Activated CD4-positive, alpha-beta T cell treated with anti-CD3 and anti-CD28 coated beads, Interleukin-2, amount 10 ng/mL, durations not matched to agents 7 days and 5 days (primary cell): ENCODE results near the gene ADAM12. TPM values are rescaled to one million over a fixed set of nuclear protein-coding genes. Genes with fewer than 3 reads are reported as not detected.
"Not testable (repeated sequence)": the region's sequence is repeated elsewhere in the genome, so short reads cannot be mapped to it uniquely, and the experiment has no call there.

Experiments used
- CTCF ChIA-PET: fragments of 350-600 bp; sonication (Branson Sonifier 250); formaldehyde crosslinking; loops from one replicate; lab custom pipeline; 2021; ENCODE audit warnings: antibody characterized with exemption; lab: Charles Lee
- POLR2A ChIA-PET: fragments of 350-600 bp; sonication (Branson Sonifier 250); formaldehyde crosslinking; loops from one replicate; lab custom pipeline; 2021; ENCODE audit warnings: antibody characterized with exemption; lab: Charles Lee
- DNase-seq: peaks from one replicate; pipeline ENCODE4 v3.0.0-alpha.2; 2020
- H3K27ac Mint-ChIP-seq: one replicate; pipeline ENCODE4 v1.8.0; 2021; ENCODE audit warnings: mild to moderate bottlenecking, moderate library complexity, mixed read lengths
- H3K27me3 Mint-ChIP-seq: one replicate; pipeline ENCODE4 v1.8.0; 2021; ENCODE audit warnings: mixed read lengths
- H3K36me3 Mint-ChIP-seq: one replicate; pipeline ENCODE4 v1.8.0; 2021; ENCODE audit warnings: low read depth, mixed read lengths
- H3K4me1 Mint-ChIP-seq: one replicate; pipeline ENCODE4 v1.8.0; 2021; ENCODE audit warnings: mixed read lengths
- H3K4me3 Mint-ChIP-seq: one replicate; pipeline ENCODE4 v1.8.0; 2021; ENCODE audit warnings: mild to moderate bottlenecking, moderate library complexity, mixed read lengths
- H3K9me3 Mint-ChIP-seq: one replicate; pipeline ENCODE4 v1.8.0; 2021; ENCODE audit warnings: mixed read lengths
- total RNA-seq, 2 experiments: library from RNA; stranded (reverse); gene quantifications; one replicate each; pipeline ENCODE4 v1.2.3, GENCODE V29; 2021

ADAM12 gene
- total RNA-seq, 2 experiments from 2014 or later, result 0.45 to 0.65 TPM

- Mint-ChIP-seq H3K4me1 (no peaks in the 10 kb centered on the region), H3K27me3 (no peaks in the 10 kb centered on the region), H3K4me3 (no peak overlapping the region), H3K27ac (no peak overlapping the region), H3K9me3 (peaks cover 6% of the 10 kb centered on the region), H3K36me3 (peaks cover 3% of the 10 kb centered on the region)
- CTCF ChIA-PET, result no interaction called here
- POLR2A ChIA-PET, result no interaction called here
- no peak for DNase-seq
Observed at GRCh38 chr10:126252884-126253610, 135.2 kb downstream of the ADAM12 start.

GRCh38 chr10:126251778-126252407 lies 136.4 kb downstream of the ADAM12 start:
- Mint-ChIP-seq H3K9me3 (peaks cover 6% of the 10 kb centered on the region), H3K27ac (no peak overlapping the region), H3K4me1 (no peaks in the 10 kb centered on the region), H3K27me3 (no peaks in the 10 kb centered on the region), H3K4me3 (no peak overlapping the region), H3K36me3 (peaks cover 3% of the 10 kb centered on the region)
- ChIA-PET CTCF (no interaction called here), POLR2A (no interaction called here)
- DNase-seq, result no peak

- H3K36me3 Mint-ChIP-seq, result peaks cover 3% of the 10 kb centered on the region
- H3K4me1 Mint-ChIP-seq, result no peaks in the 10 kb centered on the region
- no peak overlapping the region for H3K4me3 Mint-ChIP-seq
- ChIA-PET CTCF (no interaction called here), POLR2A (no interaction called here)
- no peak overlapping the region for H3K27ac Mint-ChIP-seq
- H3K9me3 Mint-ChIP-seq, result peaks cover 6% of the 10 kb centered on the region
- no peak for DNase-seq
- no peaks in the 10 kb centered on the region for H3K27me3 Mint-ChIP-seq
Observed at GRCh38 chr10:126250527-126251310, 137.6 kb downstream of the ADAM12 start.

GRCh38 chr10:126250045-126250444 lies 138.2 kb downstream of the ADAM12 start:
- ChIA-PET POLR2A (no interaction called here), CTCF (no interaction called here)
- H3K9me3 Mint-ChIP-seq, result peaks cover 6% of the 10 kb centered on the region
- H3K4me3 Mint-ChIP-seq, result no peak overlapping the region
- no peak overlapping the region for H3K27ac Mint-ChIP-seq
- no peaks in the 10 kb centered on the region for H3K27me3 Mint-ChIP-seq
- DNase-seq, result no peak
- H3K4me1 Mint-ChIP-seq, result no peaks in the 10 kb centered on the region
- peaks cover 3% of the 10 kb centered on the region for H3K36me3 Mint-ChIP-seq

- no peak for DNase-seq
- ChIA-PET POLR2A (no interaction called here), CTCF (interaction anchor here (1.1 kb wide), 1 partner anchor 11 kb away, joined by 3 read pairs; no protein-coding TSS in a partner anchor)
- H3K27ac Mint-ChIP-seq, result no peak overlapping the region
- H3K4me1 Mint-ChIP-seq, result no peaks in the 10 kb centered on the region
- peaks cover 3% of the 10 kb centered on the region for H3K36me3 Mint-ChIP-seq
- peaks cover 6% of the 10 kb centered on the region for H3K9me3 Mint-ChIP-seq
- H3K27me3 Mint-ChIP-seq, result no peaks in the 10 kb centered on the region
- no peak overlapping the region for H3K4me3 Mint-ChIP-seq
Observed at GRCh38 chr10:126247446-126247975, 140.8 kb downstream of the ADAM12 start.

- H3K4me3 Mint-ChIP-seq, H3K27ac Mint-ChIP-seq, H3K4me1 Mint-ChIP-seq, CTCF ChIA-PET, DNase-seq, H3K9me3 Mint-ChIP-seq, H3K27me3 Mint-ChIP-seq, POLR2A ChIA-PET, H3K36me3 Mint-ChIP-seq: not testable (repeated sequence)
Observed at GRCh38 chr10:126246396-126246795, 141.9 kb downstream of the ADAM12 start.

GRCh38 chr10:126245501-126245900 lies 142.8 kb downstream of the ADAM12 start:
- DNase-seq, result no peak
- H3K36me3 Mint-ChIP-seq, result no peaks in the 10 kb centered on the region
- ChIA-PET CTCF (no interaction called here), POLR2A (no interaction called here)
- no peaks in the 10 kb centered on the region for H3K4me1 Mint-ChIP-seq
- H3K4me3 Mint-ChIP-seq, result no peak overlapping the region
- no peaks in the 10 kb centered on the region for H3K27me3 Mint-ChIP-seq
- no peaks in the 10 kb centered on the region for H3K9me3 Mint-ChIP-seq
- no peak overlapping the region for H3K27ac Mint-ChIP-seq

GRCh38 chr10:126243971-126244370 lies 144.3 kb downstream of the ADAM12 start:
- no peaks in the 10 kb centered on the region for H3K9me3 Mint-ChIP-seq
- no peak overlapping the region for H3K27ac Mint-ChIP-seq
- H3K27me3 Mint-ChIP-seq, result no peaks in the 10 kb centered on the region
- H3K4me3 Mint-ChIP-seq, result no peak overlapping the region
- no peak for DNase-seq
- ChIA-PET POLR2A (no interaction called here), CTCF (no interaction called here)
- H3K36me3 Mint-ChIP-seq, result no peaks in the 10 kb centered on the region
- no peaks in the 10 kb centered on the region for H3K4me1 Mint-ChIP-seq

- Mint-ChIP-seq H3K4me1 (no peaks in the 10 kb centered on the region), H3K27ac (no peak overlapping the region), H3K9me3 (no peaks in the 10 kb centered on the region), H3K27me3 (no peaks in the 10 kb centered on the region), H3K4me3 (no peak overlapping the region), H3K36me3 (no peaks in the 10 kb centered on the region)
- POLR2A ChIA-PET, result no interaction called here
- CTCF ChIA-PET, result no interaction called here
- no peak for DNase-seq
Observed at GRCh38 chr10:126243306-126243705, 145.0 kb downstream of the ADAM12 start.

- H3K4me1 Mint-ChIP-seq, result no peaks in the 10 kb centered on the region
Observed at GRCh38 chr10:126242397-126243260, 145.6 kb downstream of the ADAM12 start.

GRCh38 chr10:126240483-126240882 lies 147.8 kb downstream of the ADAM12 start:
- Mint-ChIP-seq H3K9me3 (peaks cover 5% of the 10 kb centered on the region), H3K4me1 (no peaks in the 10 kb centered on the region), H3K27ac (no peak overlapping the region), H3K36me3 (no peaks in the 10 kb centered on the region), H3K27me3 (no peaks in the 10 kb centered on the region), H3K4me3 (no peak overlapping the region)
- no peak for DNase-seq
- CTCF ChIA-PET, result no interaction called here
- POLR2A ChIA-PET, result no interaction called here

More at GRCh38 chr10:126242397-126243260, 145.6 kb downstream of the ADAM12 start:
- no peak for DNase-seq
- POLR2A ChIA-PET, result no interaction called here
- no peaks in the 10 kb centered on the region for H3K27me3 Mint-ChIP-seq
- H3K27ac Mint-ChIP-seq, result no peak overlapping the region
- no peaks in the 10 kb centered on the region for H3K36me3 Mint-ChIP-seq
- no peak overlapping the region for H3K4me3 Mint-ChIP-seq
- no peaks in the 10 kb centered on the region for H3K9me3 Mint-ChIP-seq
- CTCF ChIA-PET, result interaction anchor here (0.6 to 0.7 kb wide), 2 partner anchors 19 to 125 kb away, joined by 3 to 4 read pairs; no protein-coding TSS in a partner anchor

- H3K27ac Mint-ChIP-seq, result no peak overlapping the region
- H3K36me3 Mint-ChIP-seq, result no peaks in the 10 kb centered on the region
- peaks cover 5% of the 10 kb centered on the region for H3K9me3 Mint-ChIP-seq
- POLR2A ChIA-PET, result no interaction called here
- H3K27me3 Mint-ChIP-seq, result no peaks in the 10 kb centered on the region
- no peak overlapping the region for H3K4me3 Mint-ChIP-seq
- H3K4me1 Mint-ChIP-seq, result no peaks in the 10 kb centered on the region
- no peak for DNase-seq
- CTCF ChIA-PET, result no interaction called here
Observed at GRCh38 chr10:126239844-126240243, 148.4 kb downstream of the ADAM12 start.
